Uterus (tissue), 2 donors: ENCODE results near the gene ACSL3.

Experiments used
- CTCF ChIP-seq, 4 experiments: fragments of 200-600 bp in 2 of 4; fragments of 450-650 bp in 2 of 4; sonication (generic) in 2 of 4; IDR thresholded peaks; one replicate each; pipeline ENCODE4 v1.5.1; 2016 to 2019; ENCODE audit warnings: antibody characterized with exemption in 4 of 4, mild to moderate bottlenecking in 2 of 4, moderate library complexity in 1 of 4
- POLR2A ChIP-seq, 2 donors: fragments of 450-650 bp; IDR thresholded peaks; one replicate each; pipeline ENCODE4 v1.6.1; 2016; ENCODE audit warnings: antibody characterized with exemption in 2 of 2, mild to moderate bottlenecking in 1 of 2, moderate library complexity in 1 of 2

- TF ChIP-seq CTCF (IDR thresholded peaks at IDR 0.05) (no peak), POLR2A (IDR thresholded peaks at IDR 0.05) (no peak)
Observed at GRCh38 chr2:222916229-222917197, 55.7 kb downstream of the ACSL3 start.
